HG02973 (cell line): ENCODE results near the gene PRSS57.

Experiments used
- ATAC-seq: cut with Tn5 transposase; IDR thresholded peaks from one replicate; pipeline ENCODE4 v1.9.1; 2021; ENCODE audit warnings: moderate library complexity; ENCODE audit not compliant: unreplicated experiment

Gene PRSS57

GRCh38 chr19:639253-640160 lies 55.7 kb downstream of the PRSS57 start, which contains the start of gene FGF22:
FGF22 (plus strand) TSS chr19:639879; CDS start chr19:639926, 47 bp downstream.
- ATAC-seq = no peak

DNA sequence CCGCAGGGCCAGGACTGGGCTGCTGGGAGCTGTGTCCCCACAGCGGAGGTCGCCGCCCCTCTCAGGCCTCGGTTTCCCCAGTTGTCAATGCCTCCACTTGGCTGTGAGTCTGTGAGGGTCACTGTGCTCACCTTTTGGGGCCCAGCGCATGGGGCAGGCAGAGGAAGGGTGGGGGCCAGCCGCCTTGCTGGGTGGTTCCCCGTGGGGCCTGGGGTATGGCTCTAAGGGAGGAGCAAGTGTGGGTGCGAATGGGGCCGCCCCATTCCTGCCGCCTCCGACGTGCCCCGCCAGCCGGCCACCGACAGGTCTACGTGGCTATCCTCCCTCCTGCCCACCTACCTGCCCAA lies 56.4 kb downstream of the PRSS57 start:
- ATAC-seq = no peak
